ENCODE measurements around the gene PRPF38B.
"Not testable (repeated sequence)": the region's sequence is repeated elsewhere in the genome, so short reads cannot be mapped to it uniquely, and the experiment has no call there.

The PRPF38B gene

GRCh38 chr1:108665771-108666170, 26.3 kb upstream of the PRPF38B start:
- no peak for TF ChIP-seq ZNF274 (IDR thresholded peaks at IDR 0.05; ENCODE audit: low read depth, low read length)

GRCh38 chr1:108667422-108667821, 24.7 kb upstream of the PRPF38B start:
- not testable (repeated sequence) for H3K4me3 ChIP-seq (ENCODE audit: low read length)

More at GRCh38 chr1:108665771-108666170, 26.3 kb upstream of the PRPF38B start:
- no peak overlapping the region for H3K4me3 ChIP-seq (ENCODE audit: low read length)

- no peak for TF ChIP-seq ZNF274 (IDR thresholded peaks at IDR 0.05; ENCODE audit: low read depth, low read length)
- no peak overlapping the region for H3K4me3 ChIP-seq (ENCODE audit: low read length)
Observed at GRCh38 chr1:108668777-108669176, 23.3 kb upstream of the PRPF38B start.

- TF ChIP-seq ZNF274 (IDR thresholded peaks at IDR 0.05; ENCODE audit: low read depth, low read length): no peak
- H3K4me3 ChIP-seq (ENCODE audit: low read length): no peak overlapping the region
Observed at GRCh38 chr1:108669679-108670078, 22.4 kb upstream of the PRPF38B start.

DNA sequence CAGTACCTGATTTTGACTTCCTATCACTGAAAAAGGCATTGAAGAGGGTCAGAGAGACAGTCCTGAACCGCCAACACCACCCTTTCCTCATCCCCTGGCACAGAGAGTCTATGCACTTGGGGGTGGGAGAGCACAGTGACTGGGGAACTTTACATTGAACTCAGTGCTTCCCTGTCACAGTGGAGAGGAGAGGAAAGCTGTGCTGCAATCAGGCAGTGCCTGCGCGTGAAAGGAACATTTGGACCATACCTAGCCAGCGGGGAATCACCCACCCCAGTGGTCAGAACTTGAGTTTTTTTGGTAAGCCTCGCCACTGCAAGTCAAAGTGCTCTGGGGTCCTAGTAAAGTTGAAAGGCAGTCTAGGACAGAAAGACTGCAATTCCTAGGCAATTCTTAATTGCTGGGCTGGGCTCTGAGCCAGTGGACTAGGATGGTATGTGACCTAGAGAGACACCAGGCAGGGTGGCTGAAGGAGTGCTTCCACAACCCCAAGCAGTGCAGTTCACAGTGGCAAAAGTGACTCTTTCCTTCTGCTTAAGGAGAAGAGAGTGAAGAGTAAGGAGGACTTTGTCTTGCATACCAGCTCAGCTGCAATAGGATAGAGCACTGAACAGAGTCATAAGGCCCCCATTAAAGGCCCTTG, 21.9 kb upstream of the PRPF38B start:
- TF ChIP-seq ZNF274 (IDR thresholded peaks at IDR 0.05; ENCODE audit: low read depth, low read length): no peak
- H3K4me3 ChIP-seq (ENCODE audit: low read length): no peak overlapping the region

- TF ChIP-seq ZNF274 (IDR thresholded peaks at IDR 0.05; ENCODE audit: low read depth, low read length): no peak
- H3K4me3 ChIP-seq (ENCODE audit: low read length): no peak overlapping the region
Observed at GRCh38 chr1:108671143-108671542, 21.0 kb upstream of the PRPF38B start.

DNA sequence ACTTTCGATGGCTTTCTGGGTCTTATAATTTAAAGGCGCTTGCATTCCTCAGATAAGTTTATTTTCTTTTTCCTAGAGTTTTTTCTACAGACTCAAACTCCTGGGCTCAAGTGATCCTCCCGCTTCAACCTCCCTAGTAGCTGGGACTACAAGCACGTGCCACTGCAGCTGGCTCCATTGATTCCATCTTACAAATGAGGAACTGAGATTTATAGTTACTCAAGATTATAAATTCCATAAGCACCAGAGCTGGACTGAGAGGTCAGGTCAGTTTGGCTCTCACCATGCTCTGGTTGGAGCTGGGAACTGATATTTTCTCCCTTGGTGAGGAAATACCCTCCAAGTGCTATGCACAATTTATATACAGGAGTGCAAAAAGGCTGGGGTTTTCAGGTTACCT, 13.4 kb upstream of the PRPF38B start:
- TF ChIP-seq ZNF274 (IDR thresholded peaks at IDR 0.05; ENCODE audit: low read depth, low read length): no peak
- H3K4me3 ChIP-seq (ENCODE audit: low read length): no peak overlapping the region

GRCh38 chr1:108679586-108680213, 12.4 kb upstream of the PRPF38B start:
- no peak for TF ChIP-seq ZNF274 (IDR thresholded peaks at IDR 0.05; ENCODE audit: low read depth, low read length)

GRCh38 chr1:108681701-108682100, 10.4 kb upstream of the PRPF38B start:
- H3K4me3 ChIP-seq (ENCODE audit: low read length): not testable (repeated sequence)

More at GRCh38 chr1:108679586-108680213, 12.4 kb upstream of the PRPF38B start:
- no peak overlapping the region for H3K4me3 ChIP-seq (ENCODE audit: low read length)

DNA sequence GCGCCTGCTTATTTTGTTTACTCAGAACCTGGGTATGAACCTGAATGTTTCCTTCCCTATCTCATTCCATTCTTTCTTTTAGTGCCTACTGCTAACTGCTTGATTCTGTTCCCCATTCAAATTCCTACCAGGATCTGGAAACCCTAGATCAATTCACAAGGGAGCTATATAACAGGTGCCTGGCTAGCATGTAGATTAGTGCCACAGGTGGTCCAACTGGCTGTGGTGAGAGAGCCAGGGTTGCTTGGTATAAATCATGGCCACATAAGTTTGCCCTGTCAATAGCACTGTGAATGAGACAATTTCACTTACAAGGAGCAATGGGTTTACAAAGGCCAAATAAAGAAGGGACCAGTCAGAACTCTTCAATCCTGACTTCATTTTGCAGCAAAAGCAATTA, 6.6 kb upstream of the PRPF38B start:
- H3K4me3 ChIP-seq (ENCODE audit: low read length): no peak overlapping the region
- no peak for TF ChIP-seq ZNF274 (IDR thresholded peaks at IDR 0.05; ENCODE audit: low read depth, low read length)

DNA sequence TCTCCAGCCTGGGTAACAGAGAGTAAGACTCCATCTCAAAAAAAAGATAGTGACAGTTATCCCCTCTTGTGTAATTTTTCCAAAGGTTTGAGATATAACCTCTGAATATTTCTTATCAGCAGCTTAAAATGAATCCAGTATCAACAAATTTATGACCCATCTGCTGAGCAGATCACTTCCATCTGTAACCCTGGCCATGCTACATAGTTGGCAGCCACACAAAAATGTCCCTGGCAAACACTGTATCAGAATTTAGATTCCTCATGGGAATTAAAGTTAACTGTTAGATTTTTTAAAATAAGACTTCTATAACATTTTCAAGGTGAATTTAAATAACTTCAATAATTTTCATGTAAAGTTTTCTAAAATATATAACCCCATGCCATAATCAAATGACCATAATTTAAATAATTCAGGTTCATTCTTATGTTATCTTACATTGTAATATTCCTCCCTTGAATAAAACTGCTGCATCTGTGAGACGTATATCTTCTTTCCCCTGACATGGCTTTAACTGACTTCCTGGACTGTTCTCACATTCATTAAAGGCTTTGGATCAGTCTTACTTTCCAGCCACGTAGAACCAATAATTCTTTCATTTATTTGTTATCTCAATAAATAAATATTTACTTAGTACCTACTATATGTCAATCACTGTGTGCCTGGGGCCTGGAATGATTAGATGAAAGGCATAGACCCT, 5.3 kb upstream of the PRPF38B start:
- TF ChIP-seq ZNF274 (IDR thresholded peaks at IDR 0.05; ENCODE audit: low read depth, low read length): no peak
- no peak overlapping the region for H3K4me3 ChIP-seq (ENCODE audit: low read length)

GRCh38 chr1:108691128-108691941, 775 bp upstream of the PRPF38B start:
- TF ChIP-seq ZNF274 (IDR thresholded peaks at IDR 0.05; ENCODE audit: low read depth, low read length): no peak
- peak overlapping the region; percentile 91 for H3K4me3 ChIP-seq (ENCODE audit: low read length)

DNA sequence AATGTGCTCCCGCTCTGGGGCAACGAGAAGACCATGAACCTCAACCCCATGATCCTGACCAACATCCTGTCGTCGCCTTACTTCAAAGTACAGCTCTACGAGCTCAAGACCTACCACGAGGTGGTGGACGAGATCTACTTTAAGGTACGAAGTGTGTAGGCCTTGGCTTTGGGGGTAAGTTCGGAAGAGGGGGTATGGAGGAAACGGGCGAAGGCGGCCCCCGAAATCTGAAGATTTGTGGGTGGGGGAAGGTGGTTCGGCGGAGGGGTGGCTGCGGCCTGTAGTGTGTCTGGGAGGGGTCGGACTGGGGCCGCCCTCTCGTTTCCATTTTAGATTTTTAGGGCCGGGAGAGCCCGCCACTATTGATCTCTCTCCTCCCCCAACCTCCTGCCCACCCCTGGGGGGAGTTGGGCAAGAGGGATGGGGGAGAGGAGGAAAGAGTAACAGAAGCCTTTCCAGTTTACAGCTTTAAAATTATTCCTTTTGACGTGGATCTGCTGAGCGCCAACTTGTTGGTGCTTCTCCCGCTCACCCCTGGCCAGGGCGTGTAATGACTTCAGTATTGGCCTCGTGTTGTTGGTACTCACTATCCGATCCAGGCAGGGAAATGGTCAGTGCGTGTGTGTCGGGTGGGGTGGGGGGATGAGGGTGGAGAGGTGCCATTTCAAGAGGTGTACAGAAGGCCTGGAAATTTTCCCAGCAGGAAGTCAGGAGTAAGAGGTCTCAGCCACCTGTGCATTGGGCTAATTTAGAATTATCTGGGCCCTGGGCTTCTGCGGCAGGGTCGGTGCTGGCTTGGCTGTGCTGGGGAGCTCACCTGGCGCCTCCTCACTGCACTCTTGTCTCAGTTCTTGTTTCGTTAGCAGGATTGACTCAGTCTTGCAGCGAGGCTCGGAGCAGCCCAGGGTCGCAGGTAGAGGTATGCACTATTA, 880 bp downstream of the PRPF38B start:
- TF ChIP-seq ZNF274 (IDR thresholded peaks at IDR 0.05; ENCODE audit: low read depth, low read length): no peak
- peak overlapping the region; percentile 91 for H3K4me3 ChIP-seq (ENCODE audit: low read length)
